MM.1S (cell line): Measurements from ENCODE around the gene STK39.

Experiments
- DNase-seq: peaks from one replicate; pipeline ENCODE4 v3.0.0-alpha.2; 2015
- H2AFZ ChIP-seq: fragments of 300-600 bp; sonication (generic); 2 replicates; pipeline ENCODE4 v1.6.0; 2016; ENCODE audit warnings: antibody characterized with exemption, low read length
- H3F3A ChIP-seq: fragments of 300-600 bp; sonication (generic); 2 replicates; pipeline ENCODE4 v1.6.1; 2016; ENCODE audit warnings: mild to moderate bottlenecking, antibody characterized with exemption, low read length, moderate library complexity, mixed read lengths; ENCODE audit not compliant: insufficient read depth
- H3K27ac ChIP-seq: fragments of 300-600 bp; sonication (generic); 2 replicates; pipeline ENCODE4 v1.5.1; 2016; ENCODE audit warnings: mild to moderate bottlenecking, low read length
- H3K27me3 ChIP-seq: fragments of 300-600 bp; sonication (generic); replicated peaks from 2 replicates; pipeline ENCODE4 v1.6.0; 2016; ENCODE audit warnings: low read length; ENCODE audit not compliant: insufficient read depth
- H3K36me3 ChIP-seq: fragments of 300-600 bp; sonication (generic); replicated peaks from 2 replicates; pipeline ENCODE4 v1.6.1; 2016; ENCODE audit warnings: mild to moderate bottlenecking, low read length, mixed read lengths; ENCODE audit not compliant: insufficient read depth
- H3K4me1 ChIP-seq: fragments of 300-600 bp; sonication (generic); 2 replicates; pipeline ENCODE4 v1.6.1; 2016; ENCODE audit warnings: low read length, mixed read lengths
- H3K4me2 ChIP-seq: fragments of 300-600 bp; sonication (generic); 2 replicates; pipeline ENCODE4 v1.6.0; 2016; ENCODE audit warnings: low read depth, low read length
- H3K4me3 ChIP-seq: fragments of 300-600 bp; sonication (generic); 2 replicates; pipeline ENCODE4 v1.5.1; 2016; ENCODE audit warnings: low read length, mixed read lengths
- H3K79me2 ChIP-seq: fragments of 300-600 bp; sonication (generic); 2 replicates; pipeline ENCODE4 v1.6.1; 2016; ENCODE audit warnings: mixed run types, low read length, mixed read lengths
- H3K9ac ChIP-seq: fragments of 300-600 bp; sonication (generic); 2 replicates; pipeline ENCODE4 v1.6.1; 2016; ENCODE audit warnings: low read length, mixed read lengths
- H3K9me2 ChIP-seq: fragments of 300-600 bp; sonication (generic); replicated peaks from 2 replicates; pipeline ENCODE4 v1.6.1; 2016; ENCODE audit warnings: mild to moderate bottlenecking, low read length, mixed read lengths; ENCODE audit not compliant: insufficient read depth
- H3K9me3 ChIP-seq: fragments of 300-600 bp; sonication (generic); replicated peaks from 2 replicates; pipeline ENCODE4 v1.6.1; 2016; ENCODE audit warnings: mild to moderate bottlenecking, low read length, mixed read lengths; ENCODE audit not compliant: insufficient read depth
- H4K20me1 ChIP-seq: fragments of 300-600 bp; sonication (generic); 2 replicates; pipeline ENCODE4 v1.6.1; 2016; ENCODE audit warnings: mild to moderate bottlenecking, low read length, moderate library complexity, mixed read lengths; ENCODE audit not compliant: insufficient read depth
- CTCF ChIP-seq: fragments of 300-600 bp; sonication (generic); IDR thresholded peaks from 2 replicates; pipeline ENCODE4 v1.5.1; 2016; ENCODE audit warnings: antibody characterized with exemption, low read length, mixed read lengths
- EZH2 ChIP-seq: fragments of 300-600 bp; sonication (generic); optimal IDR thresholded peaks from 2 replicates; pipeline ENCODE3; 2017; ENCODE audit warnings: low read depth, mild to moderate bottlenecking, antibody characterized with exemption, low read length, mixed read lengths
- EZH2phosphoT487 ChIP-seq: fragments of 300-600 bp; sonication (generic); IDR thresholded peaks from 2 replicates; pipeline ENCODE4 v1.6.1; 2018; ENCODE audit warnings: antibody characterized with exemption, low read length

STK39 gene

DNA sequence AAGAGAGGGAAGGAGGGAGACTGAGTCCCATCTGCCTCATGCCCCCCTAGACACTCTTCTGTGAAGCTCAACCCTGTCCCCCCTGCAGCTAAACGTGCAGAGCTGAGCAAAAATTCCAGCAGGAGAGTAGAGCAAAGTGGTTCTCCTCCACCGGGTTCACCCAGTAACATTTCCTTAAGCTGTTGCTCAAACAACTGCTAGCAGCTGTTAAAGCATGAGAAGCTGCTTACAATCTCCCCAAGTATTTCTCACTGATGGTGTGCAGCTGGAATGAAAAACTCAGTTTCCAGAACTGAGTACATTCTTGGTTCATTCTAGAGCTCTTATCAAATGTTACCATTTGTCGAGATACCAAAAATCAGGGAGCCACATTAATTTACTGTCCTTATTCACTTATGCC lies 92.3 kb downstream of the STK39 start:
- DNase-seq = no peak
- H3K4me2 ChIP-seq = no peak overlapping the region
- H2AFZ ChIP-seq = no peak overlapping the region
- no peaks in the 10 kb centered on the region for H3K9me3 ChIP-seq
- H3K4me3 ChIP-seq = no peak overlapping the region
- H3K27me3 ChIP-seq = no peaks in the 10 kb centered on the region
- H3K79me2 ChIP-seq = no peaks in the 10 kb centered on the region
- no peak overlapping the region for H3K27ac ChIP-seq
- H3K36me3 ChIP-seq = no peaks in the 10 kb centered on the region
- H3K9ac ChIP-seq = no peak overlapping the region
- no peak for TF ChIP-seq EZH2phosphoT487
- no peak for TF ChIP-seq CTCF
- no peak for TF ChIP-seq EZH2
- H3F3A ChIP-seq = no peaks in the 10 kb centered on the region
- no peaks in the 10 kb centered on the region for H3K4me1 ChIP-seq
- H3K9me2 ChIP-seq = no peaks in the 10 kb centered on the region
- no peaks in the 10 kb centered on the region for H4K20me1 ChIP-seq

DNA sequence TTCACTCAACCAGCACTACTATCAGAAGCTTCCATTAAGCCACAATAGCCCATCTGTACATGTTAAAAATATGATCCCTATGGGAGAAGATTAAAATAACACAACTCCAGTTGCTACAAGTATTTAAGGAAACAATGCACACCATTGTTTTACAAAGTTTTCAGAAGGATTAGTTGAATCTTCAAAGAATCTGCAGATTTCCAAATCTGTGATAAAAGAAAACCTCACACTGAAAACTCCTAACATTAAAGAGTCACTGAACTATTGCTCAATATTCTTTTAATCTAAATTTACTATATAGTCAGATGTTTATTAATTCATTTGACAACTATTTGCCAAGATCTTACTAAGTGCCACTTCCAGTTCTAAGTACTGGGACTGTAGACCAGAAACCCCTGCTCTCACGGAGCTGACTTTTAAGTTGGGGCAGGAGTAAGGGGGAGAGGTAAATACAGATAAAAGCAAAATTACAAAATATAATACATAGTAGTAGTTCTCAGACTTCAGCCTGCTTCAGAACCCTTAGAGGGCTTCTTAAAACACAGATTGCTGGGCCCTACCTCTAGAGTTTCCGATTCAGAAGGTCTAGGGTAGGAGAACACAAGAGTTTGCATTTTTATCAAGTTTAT lies 94.4 kb downstream of the STK39 start:
- H3K79me2 ChIP-seq = no peaks in the 10 kb centered on the region
- TF ChIP-seq EZH2 = no peak
- no peak for TF ChIP-seq EZH2phosphoT487
- no peak for TF ChIP-seq CTCF
- no peaks in the 10 kb centered on the region for H4K20me1 ChIP-seq
- H3K27ac ChIP-seq = no peak overlapping the region
- H3K27me3 ChIP-seq = no peaks in the 10 kb centered on the region
- H3K36me3 ChIP-seq = no peaks in the 10 kb centered on the region
- no peak for DNase-seq
- H3K4me3 ChIP-seq = no peak overlapping the region
- no peaks in the 10 kb centered on the region for H3K9me2 ChIP-seq
- H3K9ac ChIP-seq = no peak overlapping the region
- no peaks in the 10 kb centered on the region for H3F3A ChIP-seq
- H3K4me1 ChIP-seq = no peaks in the 10 kb centered on the region
- no peak overlapping the region for H3K4me2 ChIP-seq
- H2AFZ ChIP-seq = no peak overlapping the region
- H3K9me3 ChIP-seq = no peaks in the 10 kb centered on the region

DNA sequence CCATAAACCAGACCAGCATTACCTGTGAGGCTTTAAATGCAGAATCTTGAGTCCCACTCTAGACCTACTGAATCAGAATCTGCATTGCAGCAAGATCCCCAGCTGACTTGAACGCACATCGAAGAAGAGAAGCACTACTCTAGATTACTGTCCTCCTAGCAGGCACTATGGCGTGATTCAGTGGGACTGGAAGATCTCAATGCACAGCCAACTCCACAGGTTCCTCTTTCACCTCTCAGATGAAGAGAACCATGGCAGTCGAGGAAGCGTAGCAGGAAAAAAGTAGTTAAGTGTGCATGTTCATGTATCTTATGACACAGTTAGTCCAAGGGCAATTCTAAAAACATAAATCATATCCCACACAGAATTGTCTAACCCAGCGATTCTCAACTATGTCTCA lies 97.4 kb downstream of the STK39 start:
- no peak overlapping the region for H3K4me3 ChIP-seq
- no peak for DNase-seq
- H3K4me1 ChIP-seq = no peaks in the 10 kb centered on the region
- H3K27ac ChIP-seq = no peak overlapping the region
- H3K27me3 ChIP-seq = no peaks in the 10 kb centered on the region
- no peaks in the 10 kb centered on the region for H4K20me1 ChIP-seq
- H3K79me2 ChIP-seq = no peaks in the 10 kb centered on the region
- H3K9me3 ChIP-seq = no peaks in the 10 kb centered on the region
- no peaks in the 10 kb centered on the region for H3F3A ChIP-seq
- no peaks in the 10 kb centered on the region for H3K9me2 ChIP-seq
- TF ChIP-seq EZH2 (no peak), CTCF (no peak), EZH2phosphoT487 (no peak)
- H2AFZ ChIP-seq = no peak overlapping the region
- no peak overlapping the region for H3K4me2 ChIP-seq
- H3K36me3 ChIP-seq = no peaks in the 10 kb centered on the region
- no peak overlapping the region for H3K9ac ChIP-seq
